Stomach (tissue), 4 donors: ENCODE measurements around the gene SEC24C.

Source experiments
- EP300 ChIP-seq: sonication (generic); formaldehyde crosslinking; IDR thresholded peaks from one replicate; pipeline ENCODE4 v1.6.1; 2017; ENCODE audit warnings: antibody characterized with exemption
- POLR2A ChIP-seq, 4 donors: fragments of 450-650 bp; IDR thresholded peaks; one replicate each; pipeline ENCODE4 v1.6.1; 2016; ENCODE audit warnings: antibody characterized with exemption in 4 of 4, control low read depth in 2 of 4, mild to moderate bottlenecking in 1 of 4, moderate library complexity in 1 of 4
- POLR2AphosphoS5 ChIP-seq, 3 donors: sonication (generic); formaldehyde crosslinking; IDR thresholded peaks; one replicate each; pipeline ENCODE4 v1.6.1; 2016; ENCODE audit warnings: antibody characterized with exemption in 3 of 3
- TF ChIP-seq, protein P1 (sequence below), 7 experiments: fragments of 450-650 bp in 4 of 7; fragments of 200-600 bp in 3 of 7; sonication (generic) in 3 of 7; IDR thresholded peaks; one replicate each; pipeline ENCODE4 v1.5.1; 2016 to 2019; ENCODE audit warnings: antibody characterized with exemption in 7 of 7, control low read depth in 2 of 7, mild to moderate bottlenecking in 1 of 7

DNA sequence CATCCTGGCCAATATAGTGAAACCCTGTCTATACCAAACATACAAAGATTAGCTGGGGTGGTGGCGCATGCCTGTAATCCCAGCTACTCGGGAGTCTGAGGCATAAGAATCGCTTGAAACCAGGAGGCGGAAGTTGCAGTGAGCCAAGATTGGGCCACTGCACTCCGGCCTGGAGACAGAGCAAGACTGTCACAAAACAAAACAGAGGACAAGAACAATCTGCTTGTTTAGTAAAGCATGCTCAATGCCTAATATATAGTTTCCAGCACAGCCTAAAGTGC is 1.8 kb upstream of the SEC24C start:
- TF ChIP-seq, protein P1, sequence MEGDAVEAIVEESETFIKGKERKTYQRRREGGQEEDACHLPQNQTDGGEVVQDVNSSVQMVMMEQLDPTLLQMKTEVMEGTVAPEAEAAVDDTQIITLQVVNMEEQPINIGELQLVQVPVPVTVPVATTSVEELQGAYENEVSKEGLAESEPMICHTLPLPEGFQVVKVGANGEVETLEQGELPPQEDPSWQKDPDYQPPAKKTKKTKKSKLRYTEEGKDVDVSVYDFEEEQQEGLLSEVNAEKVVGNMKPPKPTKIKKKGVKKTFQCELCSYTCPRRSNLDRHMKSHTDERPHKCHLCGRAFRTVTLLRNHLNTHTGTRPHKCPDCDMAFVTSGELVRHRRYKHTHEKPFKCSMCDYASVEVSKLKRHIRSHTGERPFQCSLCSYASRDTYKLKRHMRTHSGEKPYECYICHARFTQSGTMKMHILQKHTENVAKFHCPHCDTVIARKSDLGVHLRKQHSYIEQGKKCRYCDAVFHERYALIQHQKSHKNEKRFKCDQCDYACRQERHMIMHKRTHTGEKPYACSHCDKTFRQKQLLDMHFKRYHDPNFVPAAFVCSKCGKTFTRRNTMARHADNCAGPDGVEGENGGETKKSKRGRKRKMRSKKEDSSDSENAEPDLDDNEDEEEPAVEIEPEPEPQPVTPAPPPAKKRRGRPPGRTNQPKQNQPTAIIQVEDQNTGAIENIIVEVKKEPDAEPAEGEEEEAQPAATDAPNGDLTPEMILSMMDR (IDR thresholded peaks at IDR 0.05), result no peak
- TF ChIP-seq POLR2AphosphoS5 (IDR thresholded peaks at IDR 0.05) (no peak), POLR2A (IDR thresholded peaks at IDR 0.05) (no peak), EP300 (no peak)
